Liver (tissue), 9 donors: Measurements from ENCODE around the gene ADAMTS19. TPM values are rescaled to one million over a fixed set of nuclear protein-coding genes. Genes with fewer than 3 reads are reported as not detected.

Experiments used
- DNase-seq: peaks from one replicate; pipeline ENCODE4 v3.0.0-alpha.2; 2017; ENCODE audit warnings: low spot score
- H3K27ac ChIP-seq, 2 donors: one replicate each; pipeline ENCODE4 v1.7.0; 2013; ENCODE audit warnings: inconsistent platforms in 2 of 2, low read length in 2 of 2, control low read depth in 1 of 2, low read depth in 1 of 2, mild to moderate bottlenecking in 1 of 2
- H3K27me3 ChIP-seq, 4 donors: one replicate each; pipeline versions ENCODE4 v1.6.1 to v1.7.0; 2013; ENCODE audit warnings: low read length in 3 of 4, inconsistent platforms in 1 of 4, mild to moderate bottlenecking in 1 of 4, moderate library complexity in 1 of 4; ENCODE audit not compliant: control insufficient read depth in 4 of 4, insufficient read depth in 4 of 4
- H3K36me3 ChIP-seq, 4 donors: one replicate each; pipeline versions ENCODE4 v1.6.1 to v1.7.0; 2013; ENCODE audit warnings: low read length in 3 of 4, mild to moderate bottlenecking in 3 of 4, low read depth in 1 of 4, moderate library complexity in 1 of 4; ENCODE audit not compliant: control insufficient read depth in 4 of 4, insufficient read depth in 3 of 4
- H3K4me1 ChIP-seq, 4 donors: one replicate each; pipeline versions ENCODE4 v1.6.1 to v1.7.0; 2013; ENCODE audit warnings: low read length in 3 of 4, mild to moderate bottlenecking in 3 of 4, moderate library complexity in 1 of 4; ENCODE audit not compliant: control insufficient read depth in 4 of 4, insufficient read depth in 4 of 4
- H3K4me3 ChIP-seq, 3 donors: one replicate each; pipeline versions ENCODE4 v1.6.1 to v1.7.0; 2013; ENCODE audit warnings: low read length in 3 of 3, control low read depth in 1 of 3, low read depth in 1 of 3, mild to moderate bottlenecking in 1 of 3
- H3K9ac ChIP-seq, 2 donors: one replicate each; pipeline ENCODE4 v1.7.0; 2013; ENCODE audit warnings: low read length in 2 of 2, mild to moderate bottlenecking in 2 of 2, moderate library complexity in 2 of 2, control low read depth in 1 of 2, low read depth in 1 of 2
- H3K9me3 ChIP-seq, 4 donors: one replicate each; pipeline versions ENCODE4 v1.6.1 to v1.7.0; 2013; ENCODE audit warnings: low read length in 3 of 4; ENCODE audit not compliant: control insufficient read depth in 4 of 4
- GABPA ChIP-seq, 2 donors: IDR thresholded peaks in 1 of 2; conservative IDR thresholded peaks in 1 of 2; 2 replicates each; pipeline ENCODE4 v1.6.1; 2016; ENCODE audit warnings: antibody characterized with exemption in 2 of 2, mild to moderate bottlenecking in 1 of 2, moderate library complexity in 1 of 2
- HNF4A ChIP-seq, 2 donors: conservative IDR thresholded peaks; 2 replicates each; pipeline ENCODE4 v1.6.1; 2016; ENCODE audit warnings: antibody characterized with exemption in 2 of 2, mild to moderate bottlenecking in 2 of 2
- HNF4G ChIP-seq: IDR thresholded peaks from 2 replicates; pipeline ENCODE4 v1.6.1; 2016; ENCODE audit warnings: antibody characterized with exemption
- JUND ChIP-seq, 2 donors: IDR thresholded peaks; 2 replicates each; pipeline ENCODE4 v1.6.1; 2016; ENCODE audit warnings: antibody characterized with exemption in 2 of 2
- MAX ChIP-seq: IDR thresholded peaks from 2 replicates; pipeline ENCODE4 v1.6.1; 2016; ENCODE audit warnings: antibody characterized with exemption
- NR2F2 ChIP-seq: IDR thresholded peaks from 2 replicates; pipeline ENCODE4 v1.6.1; 2016; ENCODE audit warnings: antibody characterized with exemption
- RAD21 ChIP-seq, 2 donors: IDR thresholded peaks; 2 replicates each; pipeline ENCODE4 v1.6.1; 2016; ENCODE audit warnings: antibody characterized with exemption in 2 of 2, mild to moderate bottlenecking in 2 of 2
- TAF1 ChIP-seq: conservative IDR thresholded peaks from 2 replicates; pipeline ENCODE4 v1.6.1; 2016; ENCODE audit warnings: antibody characterized with exemption, mild to moderate bottlenecking
- YY1 ChIP-seq: IDR thresholded peaks from 2 replicates; pipeline ENCODE4 v1.6.1; 2016; ENCODE audit warnings: antibody characterized with exemption, mild to moderate bottlenecking
- ZBTB33 ChIP-seq: IDR thresholded peaks from 2 replicates; pipeline ENCODE4 v1.6.1; 2016; ENCODE audit warnings: antibody characterized with exemption
- WGBS: extraction: QIAGEN DNeasy Blood & Tissue Kit; methylation state at CpG from one replicate; pipeline ENCODE4 v1.1.7; 2013; 5-methylcytosine and 5-hydroxymethylcytosine counted together
- polyA plus RNA-seq, 2 donors: library from polyadenylated mRNA; stranded (reverse) in 1 of 2; unstranded in 1 of 2; fragments of 200-250 nt in 1 of 2; fragments of >200 nt in 1 of 2; fragmentation: Nextera tagmentation in 1 of 2; extraction: Ambion mirVana in 1 of 2; gene quantifications; one replicate each; pipeline versions ENCODE4 v1.2.1 to v1.2.3, GENCODE V29; 2013 to 2015
- total RNA-seq, 2 donors: library from RNA; depleted of rRNA; stranded (reverse); fragments of >200 nt; gene quantifications; one replicate each; pipeline ENCODE4 v1.2.3, GENCODE V29; 2014
- TF ChIP-seq, protein P1 (sequence below): IDR thresholded peaks from 2 replicates; pipeline ENCODE4 v1.6.1; 2016; ENCODE audit warnings: antibody characterized with exemption
- TF ChIP-seq, protein P2 (sequence below): fragments of 150-350 bp; IDR thresholded peaks from 2 replicates; pipeline ENCODE4 v1.5.1; 2017; ENCODE audit warnings: improper control_type of control experiment, low read depth, low read length; ENCODE audit not compliant: missing input control
- donor health status: healthy.
- donor health status: healthy.
- donor health status: healthy.
- donor health status: healthy.
- donor health status: healthy.

Gene ADAMTS19
- total and polyA plus RNA-seq, 4 donors: 0.09 TPM; not detected in 3

DNA sequence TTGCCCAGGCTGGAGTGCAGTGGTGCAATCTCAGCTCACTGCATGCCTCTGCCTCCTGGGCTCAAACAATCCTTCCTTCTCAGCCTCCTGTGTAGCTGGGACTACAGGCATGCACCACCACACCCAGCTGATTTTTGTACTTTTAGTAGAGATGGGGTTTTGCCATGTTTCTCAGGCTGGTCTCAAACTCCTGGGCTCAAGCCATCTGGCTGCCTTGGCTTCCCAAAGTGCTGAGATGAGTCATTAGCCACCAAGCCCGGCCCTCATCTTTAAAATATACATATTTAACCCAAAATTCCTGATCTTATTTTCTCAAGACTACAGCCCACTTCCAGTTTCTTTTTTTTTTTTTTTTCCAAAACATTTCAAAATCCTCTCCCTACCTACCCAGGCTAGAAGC, 256.1 kb downstream of the ADAMTS19 start (continued):
- TF ChIP-seq MAX (no peak), RAD21 (IDR thresholded peaks at IDR 0.05) (no peak)

DNA sequence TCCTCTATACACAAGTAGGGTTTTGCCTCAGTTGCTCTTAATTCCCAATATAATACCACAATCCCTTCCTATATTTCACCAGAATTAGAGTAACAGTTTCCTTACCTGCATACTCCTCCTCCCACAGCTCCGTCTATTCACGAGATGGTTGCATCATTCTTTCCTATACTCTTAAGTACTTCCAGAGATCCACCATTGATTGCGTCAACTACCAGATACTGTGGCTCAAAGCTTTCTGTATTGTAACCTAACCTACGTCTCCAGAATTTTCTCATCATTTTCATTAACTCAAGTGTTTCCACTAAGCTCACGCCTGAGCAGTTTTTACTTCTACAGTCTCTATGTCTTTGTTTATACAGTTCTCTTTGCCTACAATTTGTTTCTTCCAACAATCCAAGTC, 256.6 kb downstream of the ADAMTS19 start:
- H3K27me3 ChIP-seq: no peaks in the 10 kb centered on the region
- 78% methylated on average over 5 of the region's 5 CpGs for WGBS
- no peaks in the 10 kb centered on the region for H3K4me1 ChIP-seq
- no peaks in the 10 kb centered on the region for H3K9me3 ChIP-seq
- TF ChIP-seq MAX: no peak
- TF ChIP-seq HNF4G: no peak
- TF ChIP-seq YY1: no peak
- no peak overlapping the region for H3K4me3 ChIP-seq
- no peak for DNase-seq
- no peaks in the 10 kb centered on the region for H3K36me3 ChIP-seq
- no peak overlapping the region for H3K9ac ChIP-seq
- no peak overlapping the region for H3K27ac ChIP-seq

GRCh38 chr5:129717751-129718310, 257.7 kb downstream of the ADAMTS19 start:
- Histone ChIP-seq H3K9ac (no peak overlapping the region), H3K4me3 (no peak overlapping the region), H3K27me3 (no peaks in the 10 kb centered on the region), H3K36me3 (no peaks in the 10 kb centered on the region), H3K4me1 (no peaks in the 10 kb centered on the region), H3K27ac (no peak overlapping the region), H3K9me3 (no peaks in the 10 kb centered on the region)
- DNase-seq: no peak
- TF ChIP-seq TAF1: no peak
- TF ChIP-seq HNF4G: no peak
- TF ChIP-seq MAX: no peak
- TF ChIP-seq, protein P1, sequence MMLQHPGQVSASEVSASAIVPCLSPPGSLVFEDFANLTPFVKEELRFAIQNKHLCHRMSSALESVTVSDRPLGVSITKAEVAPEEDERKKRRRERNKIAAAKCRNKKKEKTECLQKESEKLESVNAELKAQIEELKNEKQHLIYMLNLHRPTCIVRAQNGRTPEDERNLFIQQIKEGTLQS: no peak
- no peak for TF ChIP-seq JUND (IDR thresholded peaks at IDR 0.05)
- no peak for TF ChIP-seq NR2F2
- TF ChIP-seq ZBTB33: no peak
- TF ChIP-seq, protein P2, sequence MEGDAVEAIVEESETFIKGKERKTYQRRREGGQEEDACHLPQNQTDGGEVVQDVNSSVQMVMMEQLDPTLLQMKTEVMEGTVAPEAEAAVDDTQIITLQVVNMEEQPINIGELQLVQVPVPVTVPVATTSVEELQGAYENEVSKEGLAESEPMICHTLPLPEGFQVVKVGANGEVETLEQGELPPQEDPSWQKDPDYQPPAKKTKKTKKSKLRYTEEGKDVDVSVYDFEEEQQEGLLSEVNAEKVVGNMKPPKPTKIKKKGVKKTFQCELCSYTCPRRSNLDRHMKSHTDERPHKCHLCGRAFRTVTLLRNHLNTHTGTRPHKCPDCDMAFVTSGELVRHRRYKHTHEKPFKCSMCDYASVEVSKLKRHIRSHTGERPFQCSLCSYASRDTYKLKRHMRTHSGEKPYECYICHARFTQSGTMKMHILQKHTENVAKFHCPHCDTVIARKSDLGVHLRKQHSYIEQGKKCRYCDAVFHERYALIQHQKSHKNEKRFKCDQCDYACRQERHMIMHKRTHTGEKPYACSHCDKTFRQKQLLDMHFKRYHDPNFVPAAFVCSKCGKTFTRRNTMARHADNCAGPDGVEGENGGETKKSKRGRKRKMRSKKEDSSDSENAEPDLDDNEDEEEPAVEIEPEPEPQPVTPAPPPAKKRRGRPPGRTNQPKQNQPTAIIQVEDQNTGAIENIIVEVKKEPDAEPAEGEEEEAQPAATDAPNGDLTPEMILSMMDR: no peak
- TF ChIP-seq YY1: no peak
- no peak for TF ChIP-seq GABPA (IDR thresholded peaks at IDR 0.05 in 1 of 2, conservative IDR thresholded peaks at IDR 0.05 in 1 of 2)
- no peak for TF ChIP-seq HNF4A (conservative IDR thresholded peaks at IDR 0.05)
